ENCODE results near the gene OMA1. TPM values are rescaled to one million over a fixed set of nuclear protein-coding genes. Genes with fewer than 3 reads are reported as not detected.
"Not testable (repeated sequence)": the region's sequence is repeated elsewhere in the genome, so short reads cannot be mapped to it uniquely, and the experiment has no call there.

OMA1 gene
- total RNA-seq, 1 donor from 2014 or later: 24.5 TPM

DNA sequence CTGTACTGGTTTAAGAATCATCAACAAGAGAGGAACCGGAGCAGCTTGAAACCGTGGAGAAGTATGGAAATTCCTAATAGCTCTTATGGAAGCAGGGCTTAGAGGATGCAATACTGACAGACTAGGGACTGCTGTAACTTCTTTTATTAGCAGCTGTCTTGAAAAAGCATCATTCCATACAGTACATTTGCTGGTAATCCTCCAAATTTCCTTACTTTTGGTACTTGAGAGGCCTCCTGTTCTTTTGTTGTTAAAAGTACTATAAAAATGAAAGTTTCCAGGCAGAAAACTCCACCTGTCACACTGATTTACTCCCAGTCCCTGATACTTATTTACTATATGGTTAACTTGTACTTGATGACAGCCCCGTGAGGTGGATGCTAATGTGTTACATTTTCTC is 7.7 kb downstream of the OMA1 start:
- intact Hi-C loops (cut with micrococcal nuclease): no loop called here

DNA sequence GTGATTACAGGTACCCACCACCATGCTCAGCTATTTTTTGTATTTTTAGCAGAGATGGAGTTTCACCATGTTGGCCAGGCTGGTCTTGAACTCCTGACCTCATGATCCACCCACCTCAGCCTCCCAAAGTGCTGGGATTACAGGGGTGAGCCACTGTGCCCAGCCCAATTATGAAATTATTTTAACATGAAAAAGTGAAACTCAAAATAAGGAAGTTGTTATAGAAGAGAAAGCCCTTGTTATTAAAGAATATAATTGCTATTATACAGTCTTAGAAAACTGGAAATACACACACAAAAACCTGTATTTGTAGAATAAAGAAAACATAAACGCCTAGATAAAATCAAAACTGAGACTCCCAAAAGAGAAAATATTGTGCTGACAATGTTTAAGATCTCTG is 14.7 kb downstream of the OMA1 start:
- intact Hi-C loops (cut with micrococcal nuclease): not testable (repeated sequence)

- intact Hi-C loops (cut with micrococcal nuclease): no loop called here
Measured at GRCh38 chr1:58529284-58529683, 17.2 kb downstream of the OMA1 start.

GRCh38 chr1:58528518-58528917 is 18.0 kb downstream of the OMA1 start:
- intact Hi-C loops (cut with micrococcal nuclease): no loop called here

DNA sequence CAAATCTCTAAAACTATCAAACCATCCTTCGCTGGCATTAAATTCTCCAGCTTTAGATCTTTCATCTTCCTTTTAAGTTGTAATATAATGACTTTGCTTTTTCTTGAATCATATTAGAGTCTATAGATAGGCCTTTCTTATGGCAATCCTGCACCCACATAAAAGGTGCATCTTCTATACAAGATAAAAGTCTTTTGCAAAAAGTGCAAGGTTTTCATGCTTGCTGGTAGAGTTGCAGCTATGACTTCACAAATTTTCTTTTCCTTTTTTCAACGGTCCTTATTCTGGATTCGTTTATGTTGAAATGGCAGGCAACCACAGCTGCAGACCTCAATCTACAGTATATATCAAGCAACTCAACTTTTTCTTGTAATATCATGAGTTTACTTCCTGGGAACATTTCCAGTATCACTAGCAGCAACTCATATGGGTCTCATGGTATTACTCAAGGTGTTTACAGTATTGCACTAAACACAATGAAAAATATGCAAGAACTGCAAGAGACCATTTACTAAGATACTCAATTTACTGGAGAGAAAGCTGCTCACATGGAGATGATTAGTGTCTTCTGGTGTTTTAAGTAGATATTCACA is 22.1 kb downstream of the OMA1 start:
- intact Hi-C loops (cut with micrococcal nuclease): no loop called here

GRCh38 chr1:58515794-58516401 is 30.6 kb downstream of the OMA1 start:
- intact Hi-C loops (cut with micrococcal nuclease): loop anchor here (1.0 to 5.0 kb wide), 6 partner anchors 30 to 1431 kb away; partner anchors contain the start of genes JUN and OMA1

DNA sequence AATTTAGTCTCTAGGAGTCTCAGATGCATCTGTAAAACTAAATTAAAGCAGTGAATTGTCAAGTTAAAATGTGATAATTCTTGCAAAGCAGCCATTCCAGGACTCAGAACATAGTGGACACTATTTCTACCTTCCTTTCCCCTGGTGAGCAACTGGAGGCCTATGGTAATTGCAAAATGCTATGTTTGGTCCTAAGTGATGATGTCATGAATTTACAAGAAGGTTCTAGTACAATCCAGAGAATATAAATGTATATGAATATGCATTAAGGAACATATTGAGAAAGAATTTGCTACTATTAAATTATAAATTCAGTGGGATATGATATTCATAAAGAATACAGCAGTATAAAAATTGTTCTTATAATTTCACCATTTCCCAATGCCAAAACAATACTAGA is 32.6 kb downstream of the OMA1 start:
- intact Hi-C loops (cut with micrococcal nuclease): no loop called here

- intact Hi-C loops (cut with micrococcal nuclease): no loop called here
Measured at GRCh38 chr1:58508629-58509028, 37.9 kb downstream of the OMA1 start.

DNA sequence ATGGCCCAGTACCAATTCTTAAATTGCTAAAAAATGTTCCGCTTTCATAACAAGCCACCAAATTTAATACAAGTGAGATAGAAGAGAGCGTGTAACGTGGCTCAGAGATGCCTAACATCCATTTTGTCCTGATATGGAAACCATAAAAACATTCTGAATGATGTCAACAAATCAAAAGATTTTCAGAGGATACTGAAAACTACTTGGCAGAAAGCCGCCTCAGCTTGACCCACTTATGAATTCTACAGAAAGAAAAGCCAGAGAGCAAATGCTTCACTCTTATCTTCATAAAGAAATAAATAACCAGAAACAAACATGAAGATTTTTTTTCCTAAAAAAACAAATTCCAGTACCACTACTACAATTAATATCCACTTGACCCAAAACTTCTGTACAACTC is 41.2 kb downstream of the OMA1 start:
- intact Hi-C loops (cut with micrococcal nuclease): no loop called here

GRCh38 chr1:58502519-58502918 is 44.0 kb downstream of the OMA1 start:
- intact Hi-C loops (cut with micrococcal nuclease): no loop called here

DNA sequence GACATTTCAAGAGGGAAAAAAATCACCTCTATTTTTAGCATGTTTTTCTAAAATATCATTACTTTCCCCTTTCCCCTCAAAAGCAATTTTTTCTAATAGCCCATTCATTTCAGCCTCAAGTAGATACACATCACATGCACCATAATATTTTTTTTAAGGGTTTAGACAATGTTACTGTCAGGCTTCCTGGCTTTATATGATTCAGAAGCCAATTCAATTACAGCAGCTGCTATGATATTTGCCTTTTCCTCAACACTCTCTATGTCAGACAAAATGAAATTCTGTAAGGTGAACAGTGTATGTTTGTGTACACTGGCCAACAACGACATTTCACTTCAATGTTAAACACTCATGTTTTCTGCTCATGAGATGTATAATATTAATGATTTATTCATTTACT is 46.5 kb downstream of the OMA1 start:
- intact Hi-C loops (cut with micrococcal nuclease): no loop called here

- intact Hi-C loops (cut with micrococcal nuclease): no loop called here
Measured at GRCh38 chr1:58497499-58497898, 49.0 kb downstream of the OMA1 start.

DNA sequence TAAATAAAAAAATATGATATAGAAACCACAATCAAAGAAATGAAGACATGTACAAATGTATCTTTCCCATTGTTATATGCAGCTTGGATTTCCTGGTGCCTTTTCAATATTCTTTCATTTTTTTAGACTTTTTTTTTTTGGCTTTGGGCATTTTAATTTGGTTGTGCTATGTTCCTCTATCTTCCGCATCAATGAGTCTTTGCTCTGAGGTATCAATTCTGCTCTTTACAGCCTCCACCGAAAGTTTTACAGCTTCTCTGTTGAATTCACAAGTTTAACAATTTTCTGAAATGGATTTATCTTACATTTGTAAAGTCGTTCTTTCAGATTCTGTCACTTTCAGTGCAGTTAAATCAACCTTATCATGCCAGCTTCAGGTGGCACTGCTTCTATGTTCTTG is 50.5 kb downstream of the OMA1 start:
- intact Hi-C loops (cut with micrococcal nuclease): no loop called here

GRCh38 chr1:58488914-58489313 is 57.6 kb downstream of the OMA1 start:
- intact Hi-C loops (cut with micrococcal nuclease): not testable (repeated sequence)

DNA sequence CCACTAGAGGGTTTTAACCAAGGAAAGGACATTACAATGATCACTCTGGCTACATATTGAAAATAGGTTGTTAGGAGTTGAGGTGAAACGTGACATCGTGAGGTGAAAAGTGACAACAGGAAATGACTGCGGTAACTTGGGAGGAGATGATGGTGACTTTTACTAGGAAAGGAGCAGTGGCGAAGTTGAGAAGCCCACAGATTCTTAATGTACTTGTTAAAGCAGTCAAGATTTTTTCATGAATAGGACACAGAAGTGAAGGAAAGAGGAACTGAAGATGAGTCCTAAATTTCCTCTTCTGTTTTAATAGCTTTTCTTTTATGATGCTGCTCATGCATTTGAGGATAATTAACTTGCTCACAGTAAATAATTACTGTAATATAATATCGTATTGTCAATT is 59.5 kb downstream of the OMA1 start:
- intact Hi-C loops (cut with micrococcal nuclease): no loop called here

DNA sequence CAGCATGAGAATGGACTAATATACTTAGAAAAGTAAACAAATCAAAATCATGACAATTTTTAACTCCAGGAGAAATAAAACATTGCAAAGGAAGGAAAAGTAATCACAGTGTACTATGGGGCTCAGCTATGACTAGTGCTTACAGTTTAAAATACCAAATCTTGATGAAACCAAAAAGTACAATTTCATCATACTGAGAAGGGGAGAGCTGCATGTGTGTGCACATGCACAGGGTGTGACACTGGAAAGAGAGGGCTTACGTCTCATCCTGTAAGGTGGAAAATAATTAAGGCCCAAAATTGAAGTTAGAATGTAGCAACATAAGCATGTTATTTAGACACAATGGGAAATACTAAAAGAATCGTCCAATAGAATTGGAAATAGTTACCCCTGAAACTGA is 64.6 kb downstream of the OMA1 start:
- intact Hi-C loops (cut with micrococcal nuclease): no loop called here

DNA sequence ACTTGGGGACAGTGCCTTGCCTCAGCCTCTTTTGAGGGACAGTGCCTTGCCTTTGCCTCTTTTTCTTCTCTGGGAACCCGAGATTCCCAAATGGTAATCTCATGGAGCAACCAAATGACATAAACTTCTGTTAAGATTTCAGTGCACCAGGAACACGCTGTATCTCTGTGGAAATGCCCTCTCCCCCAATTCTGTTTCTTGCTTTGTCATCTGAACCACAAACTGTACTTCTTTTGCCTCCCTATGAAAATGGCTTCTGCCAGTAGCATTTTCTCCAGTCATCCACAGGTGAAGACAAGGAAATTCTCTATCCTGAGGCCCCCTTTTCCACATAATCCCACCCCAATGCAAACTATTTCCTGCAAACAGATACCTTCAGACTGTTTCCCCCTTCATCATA is 66.3 kb downstream of the OMA1 start:
- intact Hi-C loops (cut with micrococcal nuclease): no loop called here

GRCh38 chr1:58477390-58477789 is 69.1 kb downstream of the OMA1 start:
- intact Hi-C loops (cut with micrococcal nuclease): no loop called here

GRCh38 chr1:58476179-58476578 is 70.3 kb downstream of the OMA1 start:
- intact Hi-C loops (cut with micrococcal nuclease): no loop called here

DNA sequence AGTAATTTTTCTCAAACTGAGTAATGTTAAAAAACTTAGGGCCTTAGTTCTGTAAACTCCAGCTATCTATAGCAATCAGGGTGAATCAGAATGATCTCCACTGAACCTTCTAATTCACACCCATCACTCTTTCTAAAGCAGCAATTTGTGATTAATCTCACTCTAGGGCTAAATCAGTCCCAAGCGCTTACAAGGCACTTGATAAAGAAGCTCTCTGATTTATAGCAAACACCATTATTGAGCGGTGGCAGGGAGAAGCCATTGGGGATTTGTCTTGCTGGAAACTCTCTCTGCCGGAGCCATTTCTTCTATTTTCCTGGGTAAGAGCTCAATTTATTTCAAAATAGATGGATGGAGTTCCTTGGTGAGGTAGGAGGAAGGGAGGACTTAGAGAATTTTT is 77.0 kb downstream of the OMA1 start:
- intact Hi-C loops (cut with micrococcal nuclease): no loop called here

- intact Hi-C loops (cut with micrococcal nuclease): no loop called here
Measured at GRCh38 chr1:58469016-58469415, 77.5 kb downstream of the OMA1 start.

GRCh38 chr1:58468612-58469011 is 77.9 kb downstream of the OMA1 start:
- intact Hi-C loops (cut with micrococcal nuclease): no loop called here

GRCh38 chr1:58466630-58467241 is 79.8 kb downstream of the OMA1 start:
- intact Hi-C loops (cut with micrococcal nuclease): no loop called here

All from T-helper 1 cell treated with Interleukin-12 subunit alpha and Interleukin-12 subunit beta and Interleukin-4 antibody, amounts not matched to agents 30 ng/mL and 1 ng/mL, for 36 hours (primary cell).